ENCODE data around the gene DGKE.
A peak's percentile ranks its signal among the peaks of the same experiment; 100 is the strongest.

GRCh38 chr17:56833809-56834379, at the start of gene DGKE, which contains the start of gene C17orf67:
- TF ChIP-seq CTCF (IDR thresholded peaks at IDR 0.05) (no peak), POLR2A (IDR thresholded peaks at IDR 0.05) (peak; percentile 24 to 76)
